ENCODE results near the gene FAM131A. TPM values are rescaled to one million over a fixed set of nuclear protein-coding genes. Genes with fewer than 3 reads are reported as not detected.

Gene FAM131A
- total and polyA plus RNA-seq, 12 donors, result 21.6 to 36.5 (median 26.7) TPM

DNA sequence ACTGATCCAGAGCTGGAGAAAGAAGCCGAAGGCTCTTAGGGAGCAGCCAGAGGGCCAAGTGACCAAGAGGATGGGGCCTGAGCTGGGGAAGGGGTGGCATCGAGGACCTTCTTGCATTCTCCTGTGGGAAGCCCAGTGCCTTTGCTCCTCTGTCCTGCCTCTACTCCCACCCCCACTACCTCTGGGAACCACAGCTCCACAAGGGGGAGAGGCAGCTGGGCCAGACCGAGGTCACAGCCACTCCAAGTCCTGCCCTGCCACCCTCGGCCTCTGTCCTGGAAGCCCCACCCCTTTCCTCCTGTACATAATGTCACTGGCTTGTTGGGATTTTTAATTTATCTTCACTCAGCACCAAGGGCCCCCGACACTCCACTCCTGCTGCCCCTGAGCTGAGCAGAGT is 52.0 kb downstream of the FAM131A start:
- peaks cover 0 to 28% (median 0%) of the 10 kb centered on the region in 9 donors for H3K36me3 ChIP-seq
- intact Hi-C loops (cut with DNase I), result loop anchor here in 1 of 10 donors (10.0 kb wide), 1 partner anchor 385 kb away; no protein-coding TSS in a partner anchor
- H3K27me3 ChIP-seq, result peaks cover 0 to 23% (median 10%) of the 10 kb centered on the region in 7 donors
- no peak overlapping the region for H3K27ac ChIP-seq
- H3K4me1 ChIP-seq, result no peaks in the 10 kb centered on the region
- ATAC-seq, result no peak
- H3K4me3 ChIP-seq, result no peak overlapping the region
- no peaks in the 10 kb centered on the region for H3K9me3 ChIP-seq
- TF ChIP-seq, protein P1, sequence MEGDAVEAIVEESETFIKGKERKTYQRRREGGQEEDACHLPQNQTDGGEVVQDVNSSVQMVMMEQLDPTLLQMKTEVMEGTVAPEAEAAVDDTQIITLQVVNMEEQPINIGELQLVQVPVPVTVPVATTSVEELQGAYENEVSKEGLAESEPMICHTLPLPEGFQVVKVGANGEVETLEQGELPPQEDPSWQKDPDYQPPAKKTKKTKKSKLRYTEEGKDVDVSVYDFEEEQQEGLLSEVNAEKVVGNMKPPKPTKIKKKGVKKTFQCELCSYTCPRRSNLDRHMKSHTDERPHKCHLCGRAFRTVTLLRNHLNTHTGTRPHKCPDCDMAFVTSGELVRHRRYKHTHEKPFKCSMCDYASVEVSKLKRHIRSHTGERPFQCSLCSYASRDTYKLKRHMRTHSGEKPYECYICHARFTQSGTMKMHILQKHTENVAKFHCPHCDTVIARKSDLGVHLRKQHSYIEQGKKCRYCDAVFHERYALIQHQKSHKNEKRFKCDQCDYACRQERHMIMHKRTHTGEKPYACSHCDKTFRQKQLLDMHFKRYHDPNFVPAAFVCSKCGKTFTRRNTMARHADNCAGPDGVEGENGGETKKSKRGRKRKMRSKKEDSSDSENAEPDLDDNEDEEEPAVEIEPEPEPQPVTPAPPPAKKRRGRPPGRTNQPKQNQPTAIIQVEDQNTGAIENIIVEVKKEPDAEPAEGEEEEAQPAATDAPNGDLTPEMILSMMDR (IDR thresholded peaks at IDR 0.05), result no peak
- no peak for DNase-seq
- WGBS, 2 donors, result 47 to 61% methylated on average over 5 of the region's 5 CpGs

DNA sequence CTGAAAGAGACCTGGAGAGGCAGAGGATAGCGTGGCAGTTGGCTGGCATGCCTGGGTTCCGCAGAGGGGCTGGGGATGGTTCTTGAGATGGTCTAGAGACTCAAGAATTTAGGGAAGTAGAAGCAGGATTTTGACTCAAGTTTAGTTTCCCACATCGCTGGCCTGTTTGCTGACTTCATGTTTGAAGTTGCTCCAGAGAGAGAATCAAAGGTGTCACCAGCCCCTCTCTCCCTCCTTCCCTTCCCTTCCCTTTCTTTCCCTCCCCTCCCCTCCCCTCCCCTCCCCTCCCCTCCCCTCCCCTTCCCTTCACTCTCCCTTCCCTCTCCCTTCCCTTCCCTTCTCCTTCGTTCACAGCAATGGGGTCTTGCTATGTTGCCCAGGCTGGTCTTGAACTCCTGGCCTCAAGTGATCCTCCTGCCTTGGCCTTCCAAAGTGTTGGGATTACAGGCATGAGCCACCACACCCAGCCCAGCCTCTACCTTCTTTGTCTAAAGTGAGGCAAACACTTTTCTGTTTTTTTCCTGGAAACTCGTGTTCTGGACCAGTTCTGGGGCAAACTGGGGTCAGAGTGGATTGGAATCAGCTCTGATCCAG is 52.6 kb downstream of the FAM131A start:
- Histone ChIP-seq H3K4me3 (no peak overlapping the region), H3K9me3 (no peaks in the 10 kb centered on the region), H3K36me3 (peaks cover 0 to 26% (median 0%) of the 10 kb centered on the region in 9 donors), H3K27me3 (peaks cover 0 to 23% (median 10%) of the 10 kb centered on the region in 7 donors), H3K27ac (no peak overlapping the region), H3K4me1 (no peaks in the 10 kb centered on the region)
- ATAC-seq (no peak), DNase-seq (no peak)
- 90 to 93% methylated on average over 4 to 5 of the region's 5 CpGs for WGBS, 2 donors
- intact Hi-C loops (cut with DNase I), result loop anchor here in 1 of 10 donors (10.0 kb wide), 1 partner anchor 385 kb away; no protein-coding TSS in a partner anchor
- TF ChIP-seq, protein P1 (IDR thresholded peaks at IDR 0.05), result no peak

DNA sequence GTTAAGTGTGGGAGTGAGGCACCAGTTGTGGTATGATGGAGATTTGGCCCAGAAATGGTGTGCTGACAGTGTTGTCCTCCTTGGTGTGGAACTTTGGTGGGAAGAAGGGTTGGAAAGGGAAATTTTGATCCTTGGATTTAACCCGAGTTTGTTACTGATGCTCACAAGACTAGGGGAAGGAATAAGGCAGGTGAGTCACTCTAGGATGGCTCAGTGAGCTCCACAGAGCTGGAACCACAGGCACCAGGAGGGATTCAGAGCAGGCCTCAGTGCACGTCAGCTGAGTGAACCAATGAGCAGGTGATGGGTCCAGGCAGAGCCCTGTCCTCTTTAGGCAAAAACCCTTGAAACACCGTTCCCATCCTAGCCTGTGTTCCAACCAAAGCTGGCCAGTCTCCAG is 53.9 kb downstream of the FAM131A start:
- DNase-seq, result no peak
- no peaks in the 10 kb centered on the region for H3K4me1 ChIP-seq
- no peak overlapping the region for H3K4me3 ChIP-seq
- TF ChIP-seq, protein P1 (IDR thresholded peaks at IDR 0.05), result no peak
- ATAC-seq, result peak in 1 of 8 donors; percentile 14
- intact Hi-C loops (cut with DNase I), result no loop called here
- peaks cover 0 to 18% (median 0%) of the 10 kb centered on the region in 9 donors for H3K36me3 ChIP-seq
- H3K27me3 ChIP-seq, result peaks cover 0 to 17% (median 5%) of the 10 kb centered on the region in 7 donors
- no peaks in the 10 kb centered on the region for H3K9me3 ChIP-seq
- 77% methylated on average over 3 of the region's 3 CpGs for WGBS, 2 donors
- no peak overlapping the region for H3K27ac ChIP-seq

DNA sequence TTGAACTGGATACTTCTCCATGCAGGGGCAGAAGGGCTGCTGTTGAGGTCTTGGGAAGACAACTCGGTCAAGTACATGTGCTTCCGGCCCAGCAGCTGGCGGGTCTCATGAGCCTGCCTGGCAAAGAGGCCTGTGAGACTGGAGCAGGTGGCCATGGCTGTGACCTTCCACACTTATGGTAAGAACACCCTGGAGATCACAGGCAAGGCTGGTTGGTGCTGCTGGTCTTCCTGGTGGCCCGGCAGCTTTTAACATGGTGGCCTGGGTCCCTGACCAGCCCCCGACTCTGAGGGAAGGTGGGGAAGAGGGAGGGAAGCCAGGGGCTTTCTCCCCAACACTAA is 57.9 kb downstream of the FAM131A start:
- peaks cover 0 to 17% (median 7%) of the 10 kb centered on the region in 7 donors for H3K27me3 ChIP-seq
- no peaks in the 10 kb centered on the region for H3K36me3 ChIP-seq
- H3K27ac ChIP-seq, result no peak overlapping the region
- intact Hi-C loops (cut with DNase I), result no loop called here
- 83 to 89% methylated on average over 5 of the region's 5 CpGs for WGBS, 2 donors
- no peak overlapping the region for H3K4me3 ChIP-seq
- DNase-seq, result no peak
- no peak for ATAC-seq
- H3K4me1 ChIP-seq, result no peaks in the 10 kb centered on the region
- TF ChIP-seq, protein P1 (IDR thresholded peaks at IDR 0.05), result no peak
- no peaks in the 10 kb centered on the region for H3K9me3 ChIP-seq

Other genes with a start within 250 kb of the FAM131A start
- not detected for gene HTR3E, start 240.5 kb upstream of the FAM131A start, total RNA-seq
- not detected for gene HTR3E, start 240.5 kb upstream of the FAM131A start, polyA plus RNA-seq
- 10 to 100 TPM; 26.8 to 37.3 (median 31.6) TPM for gene EIF2B5, start 202.2 kb upstream of the FAM131A start, total RNA-seq
- gene EIF2B5, start 202.2 kb upstream of the FAM131A start, polyA plus RNA-seq, result 10 to 100 TPM; 30.6 to 44.6 TPM
- 10 to 100 TPM; 52.6 to 81.7 (median 68.6) TPM for gene DVL3, start 182.2 kb upstream of the FAM131A start, total RNA-seq
- 10 to 100 TPM; 37.5 to 42.0 TPM for gene DVL3, start 182.2 kb upstream of the FAM131A start, polyA plus RNA-seq
- 100 to 1,000 TPM; 263 to 371 (median 321) TPM for gene AP2M1, start 162.7 kb upstream of the FAM131A start, total RNA-seq
- 100 to 1,000 TPM; 187 to 390 TPM for gene AP2M1, start 162.7 kb upstream of the FAM131A start, polyA plus RNA-seq
- 10 to 100 TPM; 60.1 to 90.7 (median 68.3) TPM for gene ABCF3, start 151.4 kb upstream of the FAM131A start, total RNA-seq
- 10 to 100 TPM; 78.0 to 87.9 TPM for gene ABCF3, start 151.4 kb upstream of the FAM131A start, polyA plus RNA-seq
- under 1 TPM in 1 of 10 donors, not detected in 9; 0.09 TPM for gene VWA5B2, start 108.0 kb upstream of the FAM131A start, total RNA-seq
- under 1 TPM in 1 of 2 donors, not detected in 1; 0.03 TPM for gene VWA5B2, start 108.0 kb upstream of the FAM131A start, polyA plus RNA-seq
- 10 to 100 TPM; 10.7 to 25.1 (median 13.3) TPM for gene ALG3, start 88.6 kb upstream of the FAM131A start, total RNA-seq
- gene ALG3, start 88.6 kb upstream of the FAM131A start, polyA plus RNA-seq, result 10 to 100 TPM; 16.8 to 63.6 TPM
- gene EEF1AKMT4, start 87.9 kb upstream of the FAM131A start, total RNA-seq, result 1 to 10 TPM in 7 of 10 donors, under 1 TPM in 3; 0.49 to 2.3 (median 1.1) TPM
- 10 to 100 TPM in 1 of 2 donors, under 1 TPM in 1; 0.95 to 19.4 TPM for gene EEF1AKMT4, start 87.9 kb upstream of the FAM131A start, polyA plus RNA-seq
- gene CAMK2N2, start 76.0 kb upstream of the FAM131A start, total RNA-seq, result under 1 TPM in 3 of 10 donors, not detected in 7; 0.20 to 0.30 (median 0.25) TPM
- under 1 TPM in 1 of 2 donors, not detected in 1; 0.12 TPM for gene CAMK2N2, start 76.0 kb upstream of the FAM131A start, polyA plus RNA-seq
- under 1 TPM in 2 of 10 donors, not detected in 8; 0.20 to 0.28 TPM for gene ECE2, start 61.6 kb upstream of the FAM131A start, total RNA-seq
- not detected for gene ECE2, start 61.6 kb upstream of the FAM131A start, polyA plus RNA-seq
- gene PSMD2, start 38.4 kb upstream of the FAM131A start, total RNA-seq, result 100 to 1,000 TPM; 210 to 254 (median 231) TPM
- gene PSMD2, start 38.4 kb upstream of the FAM131A start, polyA plus RNA-seq, result 100 to 1,000 TPM in 1 of 2 donors, 10 to 100 TPM in 1; 49.0 to 288 TPM
- 100 to 1,000 TPM; 203 to 316 (median 209) TPM for gene EIF4G1, start 23.0 kb upstream of the FAM131A start, total RNA-seq
- gene EIF4G1, start 23.0 kb upstream of the FAM131A start, polyA plus RNA-seq, result 100 to 1,000 TPM; 142 to 277 TPM
- 1 to 10 TPM; 1.3 to 3.0 (median 2.4) TPM for gene CLCN2, start 24.0 kb downstream of the FAM131A start, total RNA-seq
- gene CLCN2, start 24.0 kb downstream of the FAM131A start, polyA plus RNA-seq, result 1 to 10 TPM; 1.6 to 8.4 TPM
- 10 to 100 TPM; 17.4 to 31.0 (median 22.9) TPM for gene POLR2H, start 24.1 kb downstream of the FAM131A start, total RNA-seq
- 10 to 100 TPM; 55.1 to 63.7 TPM for gene POLR2H, start 24.1 kb downstream of the FAM131A start, polyA plus RNA-seq
- gene THPO, start 40.6 kb downstream of the FAM131A start, total RNA-seq, result 1 to 10 TPM in 2 of 10 donors, under 1 TPM in 5, not detected in 3; 0.16 to 1.3 (median 0.56) TPM
- 1 to 10 TPM in 1 of 2 donors, under 1 TPM in 1; 0.30 to 1.0 TPM for gene THPO, start 40.6 kb downstream of the FAM131A start, polyA plus RNA-seq
- gene CHRD, start 42.5 kb downstream of the FAM131A start, total RNA-seq, result 10 to 100 TPM in 1 of 10 donors, 1 to 10 TPM in 9; 1.4 to 10.9 (median 3.7) TPM
- 10 to 100 TPM in 1 of 2 donors, 1 to 10 TPM in 1; 7.5 to 17.3 TPM for gene CHRD, start 42.5 kb downstream of the FAM131A start, polyA plus RNA-seq
- gene EPHB3, start 224.2 kb downstream of the FAM131A start, total RNA-seq, result 1 to 10 TPM in 7 of 10 donors, under 1 TPM in 3; 0.38 to 4.0 (median 2.3) TPM
- under 1 TPM; 0.51 to 0.96 TPM for gene EPHB3, start 224.2 kb downstream of the FAM131A start, polyA plus RNA-seq